Inflammatory macrophage (primary cell): ENCODE measurements around the gene IRAK2.

Experiments used
- DNase-seq, 2 donors: peaks; one replicate each; pipeline ENCODE4 v3.0.0-alpha.2; 2020 to 2022

IRAK2 gene

DNA sequence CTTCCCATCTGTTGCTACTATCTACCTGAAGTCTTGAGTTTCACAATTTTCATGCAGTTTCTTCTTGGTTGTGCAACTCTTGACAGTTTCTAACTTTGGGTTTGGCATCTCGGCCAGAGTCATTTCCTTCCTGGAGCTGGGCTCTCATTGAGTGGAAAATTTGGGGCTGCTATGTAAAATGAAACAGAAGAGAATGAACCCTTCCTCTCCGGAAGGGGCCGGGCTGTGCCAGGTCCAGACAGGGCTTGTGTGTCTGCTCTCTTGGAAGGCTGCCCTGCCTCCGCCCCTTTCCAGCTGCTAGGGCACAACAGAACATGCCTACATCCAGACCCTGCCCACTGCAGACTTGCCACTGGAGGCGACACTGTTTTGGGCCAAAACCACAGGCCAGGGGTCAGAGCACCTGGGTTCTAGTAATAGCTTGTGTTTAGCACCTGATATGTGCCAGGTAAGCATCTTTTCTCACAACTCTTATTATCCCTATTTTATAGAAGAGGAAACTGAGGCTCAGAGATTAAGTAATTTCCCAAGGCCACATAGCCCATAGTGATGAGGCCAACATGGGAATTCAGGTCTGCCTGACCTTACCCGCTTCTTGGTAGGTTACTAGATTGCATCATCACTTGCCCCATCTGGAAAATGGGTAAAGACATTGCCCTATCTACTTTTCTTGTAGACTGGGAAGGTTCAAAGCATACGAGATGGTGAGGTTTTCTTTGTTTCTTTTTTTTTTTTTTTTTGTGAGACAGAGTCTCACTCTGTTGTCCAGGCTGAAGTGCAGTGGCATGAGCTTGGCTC, 25.0 kb downstream of the IRAK2 start:
- peak; percentile 38 to 77 for DNase-seq

DNA sequence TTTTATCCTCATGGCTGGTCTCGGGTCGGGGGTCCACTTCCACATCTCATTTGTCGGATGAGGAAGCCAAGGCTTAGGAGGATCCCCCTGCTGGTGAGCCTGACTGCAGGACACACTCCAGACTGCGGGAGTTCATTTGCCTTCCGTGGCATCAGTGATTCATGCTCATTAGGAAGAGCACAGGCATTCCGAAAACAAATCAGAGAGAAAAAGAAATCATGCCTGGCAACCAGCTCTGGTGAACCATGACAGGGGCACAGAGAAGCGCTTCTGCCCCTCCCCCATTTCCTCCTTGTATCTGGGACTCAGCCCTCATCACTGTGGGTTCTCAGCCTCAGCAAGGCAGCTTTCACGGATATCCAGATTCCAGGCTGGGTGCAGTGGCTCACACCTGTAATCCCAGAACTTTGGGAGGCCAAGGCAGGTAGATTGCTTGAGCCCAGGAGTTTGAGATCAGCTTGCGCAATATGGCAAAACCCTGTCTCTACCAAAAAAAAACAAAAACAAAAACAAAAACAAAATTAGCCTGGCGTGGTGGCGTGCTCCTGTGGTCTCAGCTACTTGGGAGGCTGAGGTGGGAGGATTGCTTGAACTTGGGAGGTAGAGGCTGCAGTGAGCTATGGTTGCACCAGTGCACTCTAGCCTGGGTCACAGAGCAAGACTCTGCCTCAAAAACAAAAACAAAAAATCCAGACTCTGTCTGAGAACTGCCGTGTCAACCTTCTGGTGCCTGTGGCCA, 28.4 kb downstream of the IRAK2 start:
- peak; percentile 32 to 56 for DNase-seq

DNA sequence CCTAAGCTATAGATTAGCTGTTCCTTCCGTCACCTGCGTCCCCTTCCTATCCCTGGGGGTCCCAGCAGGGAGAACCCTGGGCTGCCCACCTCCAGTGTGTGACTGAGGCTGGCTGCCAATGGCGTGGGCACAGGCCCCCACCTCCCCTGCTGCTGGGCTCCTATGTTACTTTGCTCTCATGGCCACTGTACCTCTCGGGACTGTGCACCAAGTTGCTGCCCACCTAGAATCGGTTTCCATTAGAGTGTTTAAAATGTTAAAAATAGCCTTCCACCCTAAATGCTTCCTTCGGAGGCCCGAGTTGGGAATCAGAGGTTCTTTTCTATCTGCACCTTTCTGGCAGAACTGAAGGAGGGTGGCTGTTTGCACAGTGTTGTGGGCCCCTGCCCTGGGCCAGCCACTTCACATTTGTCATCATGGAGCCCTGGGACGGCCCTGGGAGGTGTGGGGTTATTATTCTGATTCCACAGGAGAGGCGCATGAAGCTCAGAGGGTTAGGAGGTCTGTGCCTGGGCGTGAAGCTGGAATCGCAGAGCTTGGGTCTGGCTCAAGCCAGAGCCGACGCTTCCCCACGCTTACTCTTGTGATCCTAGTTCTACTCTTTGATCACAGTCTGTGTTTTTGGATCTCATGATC, 29.1 kb downstream of the IRAK2 start:
- no peak for DNase-seq

DNA sequence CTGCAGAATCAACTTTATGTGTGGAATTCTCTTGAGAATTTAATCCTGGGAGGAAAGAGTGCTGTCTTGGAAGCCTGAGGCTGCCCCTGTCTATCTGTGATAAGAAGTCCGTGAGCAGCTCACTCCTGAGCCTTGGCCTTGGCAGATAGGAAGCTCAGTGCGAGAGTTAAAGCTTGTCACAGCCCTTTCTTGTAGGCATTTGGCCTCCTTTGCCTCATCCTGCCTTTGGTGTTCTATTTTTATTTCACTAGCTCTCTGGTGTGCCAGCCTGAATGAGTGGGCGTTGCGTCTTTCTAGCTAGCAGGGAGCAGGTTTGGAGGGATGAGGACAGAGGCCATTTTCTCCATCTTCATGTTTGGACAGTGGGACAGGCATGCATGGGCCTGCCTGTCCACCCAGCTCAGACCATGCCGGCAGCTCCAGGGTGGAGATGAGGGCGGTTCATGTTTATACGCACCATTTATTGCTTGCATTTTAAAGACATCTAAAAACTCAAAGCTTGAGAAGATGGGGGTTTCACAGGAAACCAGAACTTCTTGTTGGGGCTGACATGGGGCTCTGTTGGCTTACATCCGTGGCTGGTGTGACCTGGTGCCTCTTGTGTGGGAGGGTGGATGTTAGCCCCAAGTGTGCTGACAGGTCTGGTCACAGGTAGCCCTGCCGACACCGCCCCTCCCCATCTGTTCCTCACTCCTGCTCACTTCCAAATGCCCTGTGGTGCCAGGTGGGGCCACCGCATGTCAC, 29.8 kb downstream of the IRAK2 start:
- no peak for DNase-seq

DNA sequence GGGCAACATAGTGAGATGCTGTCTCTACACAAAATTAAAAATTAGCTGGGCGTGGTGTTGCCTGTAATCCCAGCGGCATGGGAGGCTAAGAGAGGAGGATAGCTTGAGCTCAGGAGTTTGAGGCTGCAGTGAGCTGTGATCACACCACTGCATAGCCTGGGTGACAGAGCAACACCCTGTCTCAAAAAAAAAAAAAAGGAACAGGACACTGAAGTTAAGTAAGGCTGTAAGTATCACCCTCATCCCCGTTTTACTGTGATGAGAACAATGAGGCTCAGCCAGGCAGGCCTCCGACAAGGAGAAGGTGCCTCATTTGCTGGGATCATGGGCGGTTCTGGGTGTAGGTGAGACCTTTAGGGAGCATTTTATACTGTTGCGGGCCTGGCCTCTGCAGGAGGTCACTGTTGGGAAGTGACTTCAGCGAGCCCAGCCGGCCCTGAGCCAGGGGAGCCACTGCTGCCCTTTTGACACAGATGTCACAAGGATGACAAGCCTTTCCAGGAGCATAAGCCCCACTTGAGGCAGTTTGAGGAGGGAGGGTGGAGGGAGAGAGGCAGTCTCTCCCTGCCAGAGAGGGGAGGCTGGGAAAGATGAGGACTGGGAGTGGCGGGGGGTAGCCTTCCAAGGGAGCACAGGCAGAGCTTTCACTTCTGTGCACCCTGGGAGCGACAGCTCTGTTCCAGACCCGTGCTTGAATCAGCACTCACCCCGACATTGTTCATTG, 30.8 kb downstream of the IRAK2 start:
- peak; percentile 44 to 56 for DNase-seq

DNA sequence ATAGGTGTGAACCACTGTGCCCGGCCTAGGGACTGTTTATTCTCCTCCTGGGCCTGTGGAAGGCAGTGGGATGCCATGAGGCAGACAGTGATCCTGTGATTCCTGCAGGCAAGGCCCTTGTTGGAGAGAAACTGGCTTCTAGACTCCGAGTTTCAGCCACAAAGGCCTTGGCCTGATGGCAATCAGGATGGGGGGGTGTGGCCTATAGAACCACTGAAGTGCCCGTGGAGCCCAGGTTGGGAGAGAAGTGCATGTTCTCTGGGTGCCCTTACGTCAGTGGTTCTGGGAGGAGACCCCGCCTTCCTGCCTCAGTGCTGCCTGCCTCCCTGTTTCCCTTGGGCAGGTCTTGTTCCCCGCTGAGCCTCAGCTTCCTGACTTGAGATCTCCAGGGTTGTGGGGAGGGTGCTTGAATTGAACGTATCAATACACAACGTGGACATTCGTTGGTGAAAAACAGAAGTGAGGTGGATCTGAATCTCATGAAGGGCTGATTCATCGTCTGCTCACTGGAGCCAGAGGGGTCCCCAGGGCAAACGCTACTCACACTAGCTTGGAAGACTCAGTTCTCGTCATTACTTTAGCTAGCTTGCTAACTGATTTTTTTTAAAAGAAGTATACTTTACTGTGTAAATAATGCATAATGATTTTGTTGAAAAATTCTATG, 31.8 kb downstream of the IRAK2 start:
- DNase-seq, result peak in 1 of 2 donors; percentile 17

DNA sequence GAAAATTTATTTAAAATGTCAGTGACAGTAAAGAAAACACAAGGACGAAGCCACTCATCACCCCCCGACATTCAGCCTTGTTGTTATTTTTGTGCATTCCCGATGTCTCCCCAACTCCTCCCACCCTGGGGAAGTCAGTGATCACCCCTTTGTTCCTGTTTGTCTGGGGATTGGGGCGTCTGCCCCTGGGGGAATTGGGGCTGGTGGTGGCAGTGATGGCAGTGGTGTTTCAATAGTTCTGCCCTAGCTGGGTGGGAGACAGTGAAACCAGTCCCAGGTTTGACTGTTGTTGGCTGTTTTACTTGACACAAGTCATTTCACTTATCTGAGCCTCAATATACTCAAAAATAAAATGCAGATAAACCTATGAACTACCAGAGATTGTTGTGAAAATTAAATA, 33.5 kb downstream of the IRAK2 start:
- no peak for DNase-seq

DNA sequence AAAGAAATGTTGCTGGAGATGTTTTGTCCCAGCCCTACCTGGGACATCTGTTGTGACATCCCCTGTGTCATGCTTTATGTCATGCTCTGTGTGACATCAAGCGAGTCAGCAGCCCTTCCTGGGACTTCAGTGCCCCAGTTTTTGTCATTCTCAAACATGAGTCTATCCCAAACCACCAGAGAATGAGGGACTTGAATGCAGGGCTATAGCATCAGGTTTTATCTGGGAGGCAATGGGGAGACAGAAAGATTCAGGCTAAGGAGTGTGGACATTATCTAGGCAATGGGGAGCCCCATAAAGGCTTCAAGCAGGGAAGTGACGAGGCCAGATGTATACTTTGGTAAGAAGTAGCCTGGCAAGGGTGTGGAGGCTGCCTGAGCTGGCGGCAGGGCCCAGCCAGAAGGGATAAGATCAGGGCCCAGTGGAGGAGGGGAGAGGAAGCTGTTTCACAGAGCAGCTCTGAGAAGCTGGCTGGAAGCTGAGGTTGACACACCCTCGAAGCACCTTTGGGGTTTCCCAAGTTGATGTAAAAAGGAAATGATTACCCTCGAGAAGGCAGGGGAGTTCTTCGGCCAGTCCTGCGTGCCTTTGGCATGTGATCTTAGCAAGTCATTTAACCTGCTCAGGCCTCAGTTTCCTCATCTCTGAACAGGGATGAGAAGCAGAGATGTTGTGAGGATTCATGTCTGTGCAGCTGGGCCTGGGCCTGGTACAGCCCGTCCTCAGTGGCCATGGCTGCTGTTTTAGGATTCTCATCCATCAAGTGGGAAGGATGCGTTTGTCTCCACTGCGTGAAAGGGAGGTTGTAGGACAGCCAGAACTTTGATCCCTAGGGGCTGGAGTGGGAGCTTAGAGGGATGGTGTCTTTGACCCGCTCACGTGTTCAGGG, 34.3 kb downstream of the IRAK2 start:
- DNase-seq, result peak; percentile 36 to 53

DNA sequence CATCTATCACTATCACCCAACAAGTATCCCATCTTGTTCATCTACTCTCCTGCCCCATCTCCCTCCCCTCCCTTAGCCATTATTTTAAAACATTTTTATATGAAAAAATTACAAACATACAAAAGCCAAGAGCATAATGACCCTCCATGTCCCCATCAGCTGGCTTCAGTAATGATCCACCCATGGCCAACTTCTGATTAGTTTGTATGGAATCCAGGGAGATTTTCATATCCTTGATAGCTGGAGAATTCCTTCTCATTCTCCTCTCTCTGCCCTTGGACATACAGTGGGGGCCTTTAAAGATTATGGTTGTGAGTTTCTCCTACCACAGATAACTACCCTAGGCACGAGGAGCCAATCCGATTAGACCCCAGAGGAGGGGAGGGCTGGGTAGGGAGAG, 40.2 kb downstream of the IRAK2 start:
- no peak for DNase-seq

DNA sequence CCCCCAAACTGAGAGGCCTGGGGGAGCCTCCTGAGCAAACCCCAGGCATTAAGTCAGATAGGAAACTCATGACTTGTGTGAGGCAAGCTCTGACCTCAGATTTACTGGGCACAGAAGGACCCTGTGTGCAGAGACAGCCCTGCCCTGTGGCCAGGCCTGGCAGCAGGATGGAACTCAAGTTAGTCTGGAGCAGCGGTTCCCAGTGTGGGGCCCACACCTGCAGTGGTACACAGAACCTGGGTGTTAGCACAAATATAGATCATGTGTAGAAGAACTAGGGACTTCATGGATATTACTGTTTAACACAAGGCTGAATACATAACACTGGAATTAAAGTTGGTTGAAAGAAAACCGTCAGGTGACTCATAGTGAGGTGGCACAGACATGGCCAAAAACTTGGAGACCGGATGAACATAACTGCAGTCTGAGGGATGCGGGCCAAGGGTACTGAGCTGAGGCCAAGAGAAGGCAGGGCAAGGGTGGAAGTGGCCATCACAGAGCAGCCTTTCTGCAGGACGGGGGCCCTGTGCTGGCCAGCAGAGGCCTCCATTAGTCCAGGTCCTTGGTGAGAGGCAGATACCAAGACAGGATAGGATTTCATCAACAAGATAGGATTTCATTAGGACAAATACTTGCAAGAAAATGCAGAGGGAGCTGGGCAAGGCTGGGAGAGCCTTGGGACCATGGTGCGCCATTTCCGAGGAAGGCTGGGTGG, 40.9 kb downstream of the IRAK2 start:
- DNase-seq, result peak; percentile 65 to 79

DNA sequence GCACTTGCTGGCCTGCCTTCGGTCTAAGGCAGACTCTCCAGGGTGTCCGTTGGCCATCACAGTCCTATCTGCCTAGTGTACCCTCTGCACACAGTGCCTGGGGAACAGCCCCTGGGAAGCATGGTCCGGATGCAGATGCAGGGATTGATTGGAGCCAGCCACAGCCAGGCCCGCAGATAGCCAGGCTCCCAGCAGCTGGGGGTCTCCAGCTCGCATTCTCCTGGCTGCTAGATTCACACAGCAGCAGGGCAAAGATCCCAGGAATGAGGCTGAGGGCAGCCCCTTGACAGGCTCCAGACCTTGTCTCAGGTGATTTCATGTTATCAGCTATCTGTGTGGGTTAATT, 41.4 kb downstream of the IRAK2 start:
- DNase-seq, result no peak

DNA sequence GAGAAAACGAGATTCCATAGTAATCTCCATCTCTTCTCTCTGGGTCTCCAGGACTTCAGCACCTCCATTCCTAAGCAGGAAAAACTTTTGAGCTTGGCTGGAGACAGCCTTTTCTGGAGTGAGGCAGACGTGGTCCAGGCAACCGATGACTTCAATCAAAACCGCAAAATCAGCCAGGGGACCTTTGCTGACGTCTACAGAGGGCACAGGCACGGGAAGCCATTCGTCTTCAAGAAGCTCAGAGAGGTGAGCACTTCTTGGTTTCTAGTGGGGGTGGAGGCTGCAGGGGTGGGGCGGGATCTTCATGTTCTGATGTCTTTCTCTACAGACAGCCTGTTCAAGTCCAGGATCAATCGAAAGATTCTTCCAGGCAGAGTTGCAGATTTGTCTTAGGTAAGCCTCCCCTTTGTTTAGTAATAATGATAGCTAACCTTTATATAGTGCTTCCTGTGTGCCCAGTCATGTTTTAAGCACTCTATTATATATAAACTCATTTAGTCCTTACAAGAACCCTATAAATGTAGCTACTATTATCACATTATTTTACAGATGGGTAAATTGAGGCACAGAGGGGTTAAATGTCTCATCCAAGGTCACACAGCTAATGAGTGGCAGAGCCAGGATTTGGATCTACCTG, 48.6 kb downstream of the IRAK2 start:
- no peak for DNase-seq

DNA sequence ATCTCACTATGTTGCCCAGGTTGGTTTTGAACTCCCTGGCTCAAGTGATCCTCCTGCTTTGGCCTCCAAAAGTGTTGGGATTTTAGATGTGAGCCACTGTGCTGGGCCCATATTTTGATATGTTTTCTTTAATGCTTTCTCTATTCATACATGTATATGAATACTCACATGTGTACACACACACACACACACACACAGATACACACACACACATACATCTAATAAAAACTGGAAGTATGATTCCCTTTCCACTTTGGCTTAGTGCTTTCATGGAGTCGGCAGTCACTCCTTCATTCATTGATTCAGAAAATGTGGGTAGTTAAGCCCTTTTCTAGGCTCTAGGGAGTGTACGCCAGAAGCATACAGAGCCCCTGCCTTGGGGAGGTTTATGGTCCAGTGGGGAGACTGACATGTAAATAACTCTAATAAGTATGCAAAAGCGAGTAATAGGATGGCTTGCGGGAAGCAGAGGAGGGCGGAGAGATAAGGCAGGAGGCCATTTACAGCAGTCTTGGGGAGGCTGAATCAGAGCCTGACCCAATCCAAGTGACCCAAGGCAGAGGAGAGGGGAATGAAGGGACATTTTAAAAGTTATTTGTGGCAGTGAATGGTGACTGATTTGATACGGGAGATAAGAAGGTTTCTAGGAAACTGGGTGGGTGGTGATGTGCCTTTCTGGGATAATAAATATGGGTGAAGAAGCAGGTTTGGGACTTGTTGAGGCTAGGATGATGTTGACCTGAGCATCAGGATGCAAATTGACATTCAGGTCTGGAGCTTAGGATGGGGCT, 51.1 kb downstream of the IRAK2 start:
- DNase-seq, result no peak

DNA sequence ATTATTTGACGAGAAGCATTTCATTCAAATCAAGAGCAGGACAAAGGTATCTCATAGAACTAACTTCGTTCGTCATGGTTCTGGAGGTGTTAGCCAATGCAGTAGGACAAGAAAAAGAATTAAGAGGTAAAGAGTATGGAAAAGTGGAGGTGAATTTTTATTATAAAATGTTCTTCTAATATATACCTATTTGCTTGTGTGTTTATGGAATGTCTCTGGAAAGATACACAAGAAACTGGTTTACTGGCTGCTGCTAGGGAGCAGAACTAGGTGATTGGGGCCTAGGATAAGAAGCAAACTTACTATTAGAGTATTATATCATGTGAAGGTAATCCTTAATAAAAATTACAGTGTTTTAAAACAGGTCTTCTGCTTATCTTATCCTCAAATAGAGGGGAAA, 52.6 kb downstream of the IRAK2 start:
- no peak for DNase-seq

DNA sequence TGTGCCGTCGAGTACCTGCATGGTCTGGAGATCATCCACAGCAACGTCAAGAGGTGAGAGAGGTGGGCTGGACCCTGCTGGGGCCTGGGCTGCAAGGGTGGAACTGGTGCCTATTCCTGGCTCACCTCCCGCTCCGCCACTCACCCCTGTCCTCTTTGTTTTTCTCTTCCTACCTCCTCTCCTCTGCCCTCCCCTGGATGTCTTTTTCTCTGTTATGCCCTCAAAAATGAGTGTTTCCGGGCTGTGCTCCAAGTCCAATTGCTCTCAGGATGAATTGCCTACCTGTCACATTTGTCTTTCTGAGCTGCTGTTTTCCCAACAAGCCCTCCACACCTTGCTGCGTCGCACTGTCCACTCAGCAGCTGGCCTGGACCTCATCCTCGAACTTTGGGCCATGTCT, 55.0 kb downstream of the IRAK2 start:
- no peak for DNase-seq

DNA sequence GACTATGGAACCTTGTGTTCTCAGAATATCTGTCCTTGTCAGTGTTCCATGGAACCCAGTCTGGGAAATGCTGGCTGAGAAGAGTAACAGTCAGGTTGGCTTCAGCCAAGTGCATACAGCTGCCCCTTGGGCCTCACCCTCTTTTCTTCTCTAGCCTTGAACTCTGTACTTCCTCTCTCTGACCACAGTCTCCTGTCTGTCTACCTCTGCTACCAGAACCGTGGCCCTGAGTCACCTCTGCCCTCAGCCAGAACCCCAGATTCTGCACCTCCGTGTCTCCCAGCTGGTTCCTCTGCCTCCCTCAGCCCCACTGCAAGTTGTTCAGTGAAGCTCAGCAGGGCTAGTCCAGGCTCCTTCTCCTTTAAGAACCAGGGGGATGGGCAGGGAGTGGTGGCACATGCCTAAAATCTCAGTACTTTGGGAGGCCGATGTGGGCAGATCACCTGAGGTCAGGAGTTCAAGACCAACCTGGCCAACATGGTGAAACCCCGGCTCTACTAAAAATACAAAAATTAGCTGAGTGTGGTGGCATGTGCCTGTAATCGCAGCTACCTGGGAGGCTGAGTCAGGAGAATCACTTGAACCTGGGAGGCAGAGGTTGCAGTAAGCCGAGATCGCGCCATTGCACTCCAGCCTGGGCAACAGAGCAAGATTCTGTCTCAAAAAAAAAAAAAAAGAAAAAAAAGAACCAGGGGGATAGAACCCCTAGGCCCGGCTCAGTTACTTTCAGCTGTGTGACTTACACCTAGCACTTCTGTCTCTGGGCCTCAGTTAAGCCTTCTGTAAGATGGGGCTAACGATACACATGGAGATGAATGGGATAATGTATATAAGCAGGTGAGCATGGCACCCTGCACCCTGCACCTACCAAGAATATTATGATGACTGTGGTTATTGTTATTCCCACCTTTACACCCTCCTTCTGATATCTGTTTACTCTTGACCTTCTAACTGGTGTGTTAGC, 59.2 kb downstream of the IRAK2 start:
- peak in 1 of 2 donors; percentile 26 for DNase-seq
